Heart left ventricle (tissue), 13 donors: ENCODE results near the gene LY6G6F.

Experiments used
- CTCF ChIP-seq, 12 donors: fragments of 200-600 bp; sonication (generic) in 4 of 12; IDR thresholded peaks; one replicate each; pipeline versions ENCODE4 v1.5.0 to v1.8.0; 2018 to 2022; ENCODE audit warnings: antibody characterized with exemption in 12 of 12, mild to moderate bottlenecking in 5 of 12
- POLR2A ChIP-seq, 2 donors: fragments of 450-650 bp; IDR thresholded peaks; one replicate each; pipeline ENCODE4 v1.6.1; 2017; ENCODE audit warnings: antibody characterized with exemption in 2 of 2, mild to moderate bottlenecking in 2 of 2, moderate library complexity in 2 of 2
- donor health status: ischemic (EF 13 %, LVEDD 7.1; RV severe dilation, severe dysfunction).
- donor health status: DM: no; HTN: yes; CAD: no.
- donor health status: DM: no; HTN: no; CAD: no.
- donor health status: ischemic (EF 25% LVEDD 6.9; RV normal size, moderate dysfunction).
- donor health status: ischemic (EF 25% LVEDD 5.7; RV mildly dilated, moderate dysfunction).
- donor health status: ischemic (EF 35%, LVEDD 5.7; RV mildly dilated, moderate dysfunction).
- donor health status: nonischemic (EF 11% LVEDD 7.7; RV severe dilation, severe dysfunction).
- donor health status: DM: yes; HTN: yes; CAD: no.
- donor health status: PGD.
- donor health status: ischemic (EF 29% LVEDD 5.4; RV normal size, mild dysfunction).
- donor health status: nonischemic (EF 23%, LVEDD 6.1; RV moderate dilation, normal function).

GRCh38 chr6:31663961-31664789 is 42.5 kb upstream of the LY6G6F start:
- peak in 1 of 12 donors; percentile 10 for TF ChIP-seq CTCF (IDR thresholded peaks at IDR 0.05)
- TF ChIP-seq POLR2A (IDR thresholded peaks at IDR 0.05): peak in 1 of 2 donors; percentile 32
